Mesendoderm (in vitro differentiated cells): ENCODE data around the gene DNAH17.

Experiments used
- DNase-seq: peaks from one replicate; pipeline ENCODE4 v3.0.0; 2013
- H2AK5ac ChIP-seq: 2 replicates; pipeline ENCODE4 v1.6.1; 2013; ENCODE audit warnings: low read length, inconsistent platforms
- H2BK120ac ChIP-seq: 2 replicates; pipeline ENCODE4 v1.6.1; 2013; ENCODE audit warnings: low read depth, mild to moderate bottlenecking, low read length, moderate library complexity, mixed read lengths
- H2BK15ac ChIP-seq: replicated peaks from 2 replicates; pipeline ENCODE4 v1.6.1; 2013; ENCODE audit warnings: low read depth, mild to moderate bottlenecking, moderate library complexity
- H2BK5ac ChIP-seq: 2 replicates; pipeline ENCODE4 v1.6.1; 2013; ENCODE audit warnings: low read length, inconsistent platforms
- H3K18ac ChIP-seq: 2 replicates; pipeline ENCODE4 v1.6.1; 2013; ENCODE audit warnings: mild to moderate bottlenecking, low read length, mixed read lengths
- H3K23ac ChIP-seq: one replicate; pipeline ENCODE4 v1.6.1; 2013; ENCODE audit warnings: low read length
- H3K27ac ChIP-seq: 2 replicates; pipeline ENCODE4 v1.5.1; 2013; ENCODE audit warnings: low read depth, mild to moderate bottlenecking, inconsistent platforms, low read length, moderate library complexity
- H3K27me3 ChIP-seq: 2 replicates; pipeline ENCODE4 v1.6.1; 2013; ENCODE audit warnings: low read length, control low read depth, mild to moderate bottlenecking, inconsistent platforms; ENCODE audit not compliant: insufficient read depth, poor library complexity
- H3K36me3 ChIP-seq: 2 replicates; pipeline ENCODE4 v1.6.1; 2013; ENCODE audit warnings: low read length, inconsistent platforms; ENCODE audit not compliant: control insufficient read depth, insufficient read depth
- H3K4ac ChIP-seq: one replicate; pipeline ENCODE4 v1.6.1; 2013; ENCODE audit warnings: low read depth, mild to moderate bottlenecking, low read length, moderate library complexity
- H3K4me1 ChIP-seq: 2 replicates; pipeline ENCODE4 v1.6.1; 2013; ENCODE audit warnings: low read depth, low read length, inconsistent platforms; ENCODE audit not compliant: control insufficient read depth
- H3K4me2 ChIP-seq: 2 replicates; pipeline ENCODE4 v1.6.1; 2013; ENCODE audit warnings: low read length
- H3K4me3 ChIP-seq: 2 replicates; pipeline ENCODE4 v1.5.1; 2013; ENCODE audit warnings: mild to moderate bottlenecking, low read length
- H3K56ac ChIP-seq: one replicate; pipeline ENCODE4 v1.6.1; 2013; ENCODE audit warnings: low read length
- H3K79me1 ChIP-seq: 2 replicates; pipeline ENCODE4 v1.6.1; 2013; ENCODE audit warnings: low read length, inconsistent platforms
- H3K79me2 ChIP-seq: 2 replicates; pipeline ENCODE4 v1.6.1; 2013; ENCODE audit warnings: mild to moderate bottlenecking, low read length; ENCODE audit not compliant: control insufficient read depth, insufficient read depth
- H3K9ac ChIP-seq: 2 replicates; pipeline ENCODE4 v1.6.1; 2013; ENCODE audit warnings: low read length, inconsistent platforms
- H4K5ac ChIP-seq: one replicate; pipeline ENCODE4 v1.6.1; 2013; ENCODE audit warnings: low read length
- H4K8ac ChIP-seq: one replicate; pipeline ENCODE4 v1.6.1; 2013; ENCODE audit warnings: low read depth, mild to moderate bottlenecking, control low read depth, low read length, moderate library complexity
- WGBS: extraction: QIAGEN DNeasy Blood & Tissue Kit; methylation state at CpG from one replicate; pipeline ENCODE4 v1.1.7; 2013; ENCODE audit warnings: low lambda C conversion rate, missing lambda C conversion rate; ENCODE audit not compliant: insufficient coverage; ENCODE audit errors: extremely low coverage; 5-methylcytosine and 5-hydroxymethylcytosine counted together

Gene DNAH17

DNA sequence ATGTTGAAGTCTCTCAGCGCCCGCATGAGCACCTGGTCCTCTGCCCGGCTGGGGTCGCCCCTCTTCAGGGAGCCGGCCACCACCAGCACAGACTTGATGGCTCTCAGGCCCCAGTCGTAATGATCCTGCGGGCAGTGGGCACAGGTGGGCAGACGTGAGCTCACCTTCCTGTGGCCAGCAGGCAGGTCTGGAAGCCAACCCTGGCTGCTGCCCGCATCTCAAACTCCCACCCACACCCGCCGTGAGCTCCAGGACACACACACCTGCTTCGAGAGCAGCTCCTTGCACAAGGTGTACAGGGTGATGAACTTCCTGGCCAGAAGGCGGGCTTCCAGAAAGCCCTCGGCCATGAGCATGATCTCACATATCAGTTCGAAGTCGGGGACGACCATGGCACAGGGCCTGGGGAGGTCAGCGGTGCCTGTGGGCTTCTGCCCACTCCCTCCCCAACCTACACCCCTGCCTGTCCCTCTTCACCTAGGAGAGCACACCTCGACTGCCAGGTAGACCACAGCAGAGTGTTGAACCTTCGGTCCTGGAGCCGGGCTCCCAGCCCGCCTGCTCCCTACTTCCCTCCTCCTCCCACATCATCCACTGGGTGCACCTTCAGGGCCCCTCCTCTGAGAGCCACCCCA, 82.4 kb downstream of the DNAH17 start:
- Histone ChIP-seq H4K8ac (no peak overlapping the region), H3K4me3 (no peak overlapping the region), H3K56ac (no peak overlapping the region), H3K4ac (no peak overlapping the region), H3K23ac (no peak overlapping the region), H3K79me2 (no peaks in the 10 kb centered on the region), H3K36me3 (no peaks in the 10 kb centered on the region), H3K79me1 (no peaks in the 10 kb centered on the region), H2BK15ac (no peak overlapping the region), H2AK5ac (no peak overlapping the region), H2BK5ac (no peak overlapping the region), H3K4me2 (no peak overlapping the region), H3K27ac (no peak overlapping the region), H3K9ac (no peak overlapping the region), H4K5ac (no peak overlapping the region), H3K18ac (no peak overlapping the region), H3K4me1 (no peaks in the 10 kb centered on the region), H3K27me3 (no peaks in the 10 kb centered on the region), H2BK120ac (no peak overlapping the region)
- no peak for DNase-seq
- no CpG with 5 or more reads among the region's 22 CpGs for WGBS

DNA sequence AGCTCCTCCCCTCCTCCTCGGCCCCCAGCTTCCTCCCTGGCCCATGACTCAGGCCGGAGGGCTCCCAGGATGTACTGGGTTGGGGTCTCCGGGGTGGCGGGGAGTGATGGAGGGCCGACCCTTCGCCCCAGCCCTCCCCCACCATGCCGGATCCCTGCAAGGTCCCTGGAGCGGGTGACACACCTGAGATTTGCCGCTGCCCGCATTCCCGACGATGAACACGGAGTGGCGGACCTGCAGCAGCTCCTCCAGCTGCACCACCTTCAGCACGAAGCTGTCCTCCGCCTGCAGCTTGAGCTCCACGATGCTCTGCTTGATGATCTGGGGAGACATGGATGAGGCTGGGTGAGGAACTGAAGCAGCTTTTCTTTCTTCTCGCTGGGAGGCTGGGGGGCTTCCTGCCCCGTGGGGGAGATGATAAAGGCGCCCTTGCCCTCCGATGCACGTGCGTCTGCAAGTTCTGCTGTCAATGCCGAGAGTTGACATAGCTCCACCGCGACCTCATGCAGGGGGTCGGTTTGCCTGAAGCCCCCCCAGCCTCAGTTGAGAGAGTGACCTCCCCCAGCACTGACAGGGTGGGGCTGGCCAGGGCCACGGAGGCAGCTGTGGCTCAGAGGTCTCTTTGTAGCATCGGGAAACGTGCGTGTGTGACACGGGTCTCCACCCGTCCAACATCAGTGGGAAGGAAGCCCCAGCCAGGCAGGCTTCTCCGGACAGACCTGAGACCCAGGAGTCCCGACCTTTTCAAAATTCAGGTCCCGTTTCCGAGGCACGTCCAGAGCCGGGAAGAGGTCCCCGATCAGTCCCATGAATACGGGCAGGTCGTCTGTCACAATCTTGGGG, 83.1 kb downstream of the DNAH17 start:
- no peak overlapping the region for H2BK5ac ChIP-seq
- no peak overlapping the region for H3K18ac ChIP-seq
- no peak overlapping the region for H3K4ac ChIP-seq
- no CpG with 5 or more reads among the region's 42 CpGs for WGBS
- no peak overlapping the region for H4K5ac ChIP-seq
- no peak for DNase-seq
- no peaks in the 10 kb centered on the region for H3K79me1 ChIP-seq
- no peaks in the 10 kb centered on the region for H3K79me2 ChIP-seq
- no peak overlapping the region for H3K4me3 ChIP-seq
- no peak overlapping the region for H3K23ac ChIP-seq
- no peak overlapping the region for H3K27ac ChIP-seq
- no peak overlapping the region for H2BK15ac ChIP-seq
- no peaks in the 10 kb centered on the region for H3K4me1 ChIP-seq
- H3K27me3 ChIP-seq: no peaks in the 10 kb centered on the region
- H3K4me2 ChIP-seq: no peak overlapping the region
- no peak overlapping the region for H3K9ac ChIP-seq
- H3K56ac ChIP-seq: no peak overlapping the region
- H2AK5ac ChIP-seq: no peak overlapping the region
- no peak overlapping the region for H2BK120ac ChIP-seq
- no peaks in the 10 kb centered on the region for H3K36me3 ChIP-seq
- H4K8ac ChIP-seq: no peak overlapping the region

DNA sequence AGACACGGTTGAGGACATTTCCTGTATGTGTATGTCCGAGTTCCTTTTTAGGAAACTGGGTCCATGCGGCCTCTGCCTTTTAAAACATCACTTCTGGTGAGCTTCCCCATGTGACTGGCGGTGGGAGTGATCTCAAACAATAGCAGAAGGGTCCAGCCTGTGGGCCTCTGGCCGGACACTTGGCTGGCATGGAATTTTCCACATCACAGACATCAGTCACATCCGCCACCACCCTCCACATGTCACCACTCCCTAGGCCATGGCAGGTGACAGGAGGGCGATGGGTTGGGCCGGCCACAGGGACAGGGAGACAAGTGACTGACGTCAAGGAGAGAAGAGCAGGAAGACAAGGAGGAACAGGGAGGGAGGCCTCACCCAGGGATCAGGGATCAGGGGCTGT, 83.7 kb downstream of the DNAH17 start:
- H3K4me3 ChIP-seq: no peak overlapping the region
- H3K9ac ChIP-seq: no peak overlapping the region
- WGBS: no CpG with 5 or more reads among the region's 9 CpGs

DNA sequence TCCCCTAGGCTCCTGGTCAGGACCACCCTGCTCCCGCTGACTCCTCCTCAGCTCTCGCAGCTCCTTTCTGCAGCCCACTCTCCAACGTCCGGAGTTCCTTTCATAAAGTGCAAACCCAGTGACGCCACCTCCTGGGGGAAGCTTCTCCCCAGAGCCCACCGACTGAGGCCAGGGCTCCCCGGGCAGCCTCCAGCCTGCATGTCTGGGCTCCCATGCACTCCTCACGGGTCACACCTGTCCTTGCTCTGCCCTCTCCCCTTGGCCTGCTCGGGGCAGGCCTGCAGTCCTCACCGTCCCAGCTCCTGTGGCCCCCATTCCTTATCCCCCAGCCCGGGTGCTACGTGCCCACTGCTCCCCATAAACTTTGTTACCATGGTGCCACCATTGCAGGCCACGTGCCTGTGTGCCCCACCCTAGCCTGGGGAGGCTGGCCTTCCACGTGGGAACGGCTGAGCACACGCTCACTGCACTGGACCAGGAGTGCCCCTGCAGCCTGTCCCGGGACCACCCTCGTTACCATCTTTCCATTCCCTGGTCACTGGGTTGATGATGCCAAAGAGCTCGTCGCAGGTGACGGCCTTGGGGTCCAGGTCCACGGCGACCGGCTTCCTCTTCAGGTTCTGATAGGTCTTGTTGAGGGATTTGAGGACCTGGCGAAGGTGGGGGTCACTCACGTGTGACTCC, 84.9 kb downstream of the DNAH17 start:
- H3K23ac ChIP-seq: no peak overlapping the region
- no peak for DNase-seq
- H3K4me2 ChIP-seq: no peak overlapping the region
- H3K56ac ChIP-seq: no peak overlapping the region
- H3K27ac ChIP-seq: no peak overlapping the region
- H4K8ac ChIP-seq: no peak overlapping the region
- H3K79me2 ChIP-seq: no peaks in the 10 kb centered on the region
- no peak overlapping the region for H2BK5ac ChIP-seq
- no peak overlapping the region for H2BK120ac ChIP-seq
- H3K4me1 ChIP-seq: no peaks in the 10 kb centered on the region
- H3K36me3 ChIP-seq: no peaks in the 10 kb centered on the region
- no peak overlapping the region for H3K9ac ChIP-seq
- no peak overlapping the region for H4K5ac ChIP-seq
- H3K27me3 ChIP-seq: no peaks in the 10 kb centered on the region
- H3K79me1 ChIP-seq: no peaks in the 10 kb centered on the region
- no peak overlapping the region for H2AK5ac ChIP-seq
- no peak overlapping the region for H3K18ac ChIP-seq
- H2BK15ac ChIP-seq: no peak overlapping the region
- no peak overlapping the region for H3K4ac ChIP-seq
- no CpG with 5 or more reads among the region's 26 CpGs for WGBS
- H3K4me3 ChIP-seq: no peak overlapping the region

More for the DNA sequence above, 83.7 kb downstream of the DNAH17 start:
- Histone ChIP-seq H3K36me3 (no peaks in the 10 kb centered on the region), H3K4me1 (no peaks in the 10 kb centered on the region), H2BK120ac (no peak overlapping the region), H3K27ac (no peak overlapping the region), H2AK5ac (no peak overlapping the region), H3K79me2 (no peaks in the 10 kb centered on the region), H3K4ac (no peak overlapping the region), H4K8ac (no peak overlapping the region), H3K4me2 (no peak overlapping the region), H3K18ac (no peak overlapping the region), H3K56ac (no peak overlapping the region), H3K27me3 (no peaks in the 10 kb centered on the region), H3K79me1 (no peaks in the 10 kb centered on the region), H2BK5ac (no peak overlapping the region), H3K23ac (no peak overlapping the region), H4K5ac (no peak overlapping the region), H2BK15ac (no peak overlapping the region)
- DNase-seq: no peak

DNA sequence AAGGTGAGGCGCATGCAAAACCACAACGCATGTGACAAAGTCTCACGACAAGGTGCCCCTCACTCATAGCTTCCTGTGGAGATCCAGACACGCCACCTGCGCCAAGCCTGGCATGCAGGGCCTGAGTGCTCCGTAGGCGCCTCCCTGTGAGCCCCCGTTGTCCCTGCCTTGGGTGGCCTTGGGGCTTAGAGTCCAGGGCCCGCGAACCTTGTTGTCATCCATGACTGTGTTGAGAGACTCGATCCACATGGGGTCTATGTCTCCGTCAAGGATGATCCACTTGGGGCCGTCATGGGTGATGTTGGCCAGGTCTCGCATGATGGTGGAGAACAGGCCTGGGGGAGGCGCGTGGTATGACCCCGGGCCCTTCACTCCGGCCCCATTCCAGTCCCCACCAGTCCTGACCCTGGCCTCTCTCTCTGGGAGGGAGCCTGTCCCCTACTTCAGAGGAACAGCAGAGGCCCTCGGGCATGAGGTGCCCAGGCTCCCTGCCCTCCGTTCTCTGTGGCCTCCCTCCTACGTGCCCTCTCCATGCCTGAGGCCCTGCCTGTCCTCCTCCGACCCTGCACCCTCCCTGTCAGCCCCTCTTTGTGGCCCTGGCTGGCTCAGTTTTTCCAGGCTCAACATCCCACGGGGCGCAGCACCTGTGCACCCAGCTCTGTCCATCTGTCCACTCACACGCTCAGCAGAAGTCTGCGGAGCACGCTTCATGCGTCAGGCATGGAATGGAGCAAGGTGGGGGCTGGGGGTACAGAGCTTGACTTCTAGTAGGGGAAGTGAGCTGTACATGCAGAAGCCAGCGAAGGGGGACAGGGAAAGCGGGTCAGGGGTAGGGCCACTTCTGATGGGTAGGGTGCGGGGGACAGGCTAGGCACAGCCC, 85.7 kb downstream of the DNAH17 start:
- Histone ChIP-seq H3K4me1 (no peaks in the 10 kb centered on the region), H4K8ac (no peak overlapping the region), H3K23ac (no peak overlapping the region), H3K36me3 (no peaks in the 10 kb centered on the region), H2BK15ac (no peak overlapping the region), H4K5ac (no peak overlapping the region), H2BK5ac (no peak overlapping the region), H2BK120ac (no peak overlapping the region), H3K4me2 (no peak overlapping the region), H3K56ac (no peak overlapping the region), H3K27me3 (no peaks in the 10 kb centered on the region), H3K79me2 (no peaks in the 10 kb centered on the region), H3K18ac (no peak overlapping the region), H3K4ac (no peak overlapping the region), H3K9ac (no peak overlapping the region), H2AK5ac (no peak overlapping the region), H3K79me1 (no peaks in the 10 kb centered on the region), H3K4me3 (no peak overlapping the region), H3K27ac (no peak overlapping the region)
- no peak for DNase-seq
- no CpG with 5 or more reads among the region's 31 CpGs for WGBS
